DOHH2 (cell line): ENCODE results near the gene MED13L.

Experiments
- EZH2phosphoT487 ChIP-seq: fragments of 200-600 bp; sonication (generic); IDR thresholded peaks from 2 replicates; pipeline ENCODE4 v1.6.1; 2017; ENCODE audit warnings: borderline replicate concordance, mild to moderate bottlenecking, antibody characterized with exemption, low read length, moderate library complexity, mixed read lengths
- TF ChIP-seq, protein P1 (sequence below): fragments of 200-600 bp; sonication (generic); IDR thresholded peaks from one replicate; pipeline ENCODE4 v1.5.1; 2014; ENCODE audit warnings: antibody characterized with exemption, mild to moderate bottlenecking, low read depth, low read length; ENCODE audit not compliant: poor library complexity, severe bottlenecking

GRCh38 chr12:115988212-115988611 lies 289.3 kb downstream of the MED13L start:
- TF ChIP-seq, protein P1, sequence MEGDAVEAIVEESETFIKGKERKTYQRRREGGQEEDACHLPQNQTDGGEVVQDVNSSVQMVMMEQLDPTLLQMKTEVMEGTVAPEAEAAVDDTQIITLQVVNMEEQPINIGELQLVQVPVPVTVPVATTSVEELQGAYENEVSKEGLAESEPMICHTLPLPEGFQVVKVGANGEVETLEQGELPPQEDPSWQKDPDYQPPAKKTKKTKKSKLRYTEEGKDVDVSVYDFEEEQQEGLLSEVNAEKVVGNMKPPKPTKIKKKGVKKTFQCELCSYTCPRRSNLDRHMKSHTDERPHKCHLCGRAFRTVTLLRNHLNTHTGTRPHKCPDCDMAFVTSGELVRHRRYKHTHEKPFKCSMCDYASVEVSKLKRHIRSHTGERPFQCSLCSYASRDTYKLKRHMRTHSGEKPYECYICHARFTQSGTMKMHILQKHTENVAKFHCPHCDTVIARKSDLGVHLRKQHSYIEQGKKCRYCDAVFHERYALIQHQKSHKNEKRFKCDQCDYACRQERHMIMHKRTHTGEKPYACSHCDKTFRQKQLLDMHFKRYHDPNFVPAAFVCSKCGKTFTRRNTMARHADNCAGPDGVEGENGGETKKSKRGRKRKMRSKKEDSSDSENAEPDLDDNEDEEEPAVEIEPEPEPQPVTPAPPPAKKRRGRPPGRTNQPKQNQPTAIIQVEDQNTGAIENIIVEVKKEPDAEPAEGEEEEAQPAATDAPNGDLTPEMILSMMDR, result no peak
- TF ChIP-seq EZH2phosphoT487, result no peak
